Measurements from ENCODE around the gene RIPPLY3.

GRCh38 chr21:36981049-36981391, 25.5 kb upstream of the RIPPLY3 start:
- TF ChIP-seq POLR2AphosphoS5 (IDR thresholded peaks at IDR 0.05) (no peak), CTCF (IDR thresholded peaks at IDR 0.05) (no peak), POLR2A (IDR thresholded peaks at IDR 0.05) (no peak), EP300 (IDR thresholded peaks at IDR 0.05) (no peak)

Data from stomach (tissue), 4 donors.